ENCODE results near the gene PMIS2.

Gene PMIS2

GRCh38 chr19:35585848-35586247 lies at the start of gene PMIS2:
Gene PMIS2, plus strand, starts transcription at chr19:35586173. Its CDS starts 87 bp downstream, at chr19:35586260.
- no peak for DNase-seq

GRCh38 chr19:35539314-35539713 lies 46.7 kb upstream of the PMIS2 start:
- no peak for DNase-seq

GRCh38 chr19:35539850-35540249 lies 46.1 kb upstream of the PMIS2 start:
- DNase-seq = no peak

GRCh38 chr19:35540356-35540927 lies 45.5 kb upstream of the PMIS2 start:
- no peak for DNase-seq

GRCh38 chr19:35542209-35542608 lies 43.8 kb upstream of the PMIS2 start:
- no peak for DNase-seq

GRCh38 chr19:35543280-35544109 lies 42.5 kb upstream of the PMIS2 start:
- no peak for DNase-seq

- DNase-seq = no peak
Measured at GRCh38 chr19:35544110-35544802, 41.7 kb upstream of the PMIS2 start.

GRCh38 chr19:35545001-35545854 lies 40.7 kb upstream of the PMIS2 start, which contains the start of gene TMEM147:
Gene TMEM147, plus strand, starts transcription at chr19:35545626. Its CDS starts 114 bp downstream, at chr19:35545740.
- peak; percentile 84 for DNase-seq

GRCh38 chr19:35545855-35546381 lies 40.1 kb upstream of the PMIS2 start:
- peak; percentile 29 for DNase-seq

- no peak for DNase-seq
Measured at GRCh38 chr19:35546532-35546931, 39.4 kb upstream of the PMIS2 start.

- peak; percentile 48 for DNase-seq
Measured at GRCh38 chr19:35549174-35549788, 36.7 kb upstream of the PMIS2 start.

GRCh38 chr19:35549879-35550523 lies 36.0 kb upstream of the PMIS2 start:
- no peak for DNase-seq

- DNase-seq = no peak
Measured at GRCh38 chr19:35551091-35551810, 34.7 kb upstream of the PMIS2 start.

- no peak for DNase-seq
Measured at GRCh38 chr19:35552534-35553384, 33.2 kb upstream of the PMIS2 start.

GRCh38 chr19:35553385-35554000 lies 32.5 kb upstream of the PMIS2 start:
- DNase-seq = no peak

GRCh38 chr19:35554076-35554475 lies 31.9 kb upstream of the PMIS2 start:
- no peak for DNase-seq

- DNase-seq = no peak
Measured at GRCh38 chr19:35555301-35556005, 30.5 kb upstream of the PMIS2 start.

GRCh38 chr19:35556025-35556590 lies 29.9 kb upstream of the PMIS2 start:
- DNase-seq = no peak

Data from CD4-positive, alpha-beta T cell treated with Interleukin-15 for 1 hour (primary cell).